IgD-negative memory B cell (primary cell): ENCODE data around the gene SMIM30. TPM values are rescaled to one million over a fixed set of nuclear protein-coding genes. Genes with fewer than 3 reads are reported as not detected.
"Not testable (repeated sequence)": the region's sequence is repeated elsewhere in the genome, so short reads cannot be mapped to it uniquely, and the experiment has no call there.

Experiments
- H3K27ac Mint-ChIP-seq, 3 donors: one replicate each; pipeline ENCODE4 v1.8.0; 2020 to 2022; ENCODE audit warnings: mild to moderate bottlenecking in 3 of 3, mixed read lengths in 3 of 3, moderate library complexity in 1 of 3
- H3K27me3 Mint-ChIP-seq: one replicate; pipeline ENCODE4 v1.8.0; 2021; ENCODE audit warnings: mixed read lengths
- H3K36me3 Mint-ChIP-seq: one replicate; pipeline ENCODE4 v1.8.0; 2020; ENCODE audit warnings: mild to moderate bottlenecking, mixed read lengths
- H3K4me1 Mint-ChIP-seq, 3 donors: one replicate each; pipeline ENCODE4 v1.8.0; 2020 to 2022; ENCODE audit warnings: mixed read lengths in 3 of 3, mild to moderate bottlenecking in 1 of 3
- H3K4me3 Mint-ChIP-seq, 4 donors: one replicate each; pipeline ENCODE4 v1.8.0; 2020 to 2022; ENCODE audit warnings: mild to moderate bottlenecking in 4 of 4, mixed read lengths in 4 of 4, moderate library complexity in 3 of 4
- H3K9me3 Mint-ChIP-seq, 3 donors: one replicate each; pipeline ENCODE4 v1.8.0; 2020 to 2021; ENCODE audit warnings: mixed read lengths in 3 of 3, mild to moderate bottlenecking in 1 of 3
- polyA plus RNA-seq: library from polyadenylated mRNA; unstranded; fragments of 300-500 nt; fragmentation: Illumina TruSeq; gene quantifications from one replicate; pipeline ENCODE4 v1.2.3, GENCODE V29; 2021

The SMIM30 gene
- polyA plus RNA-seq, 1 donor from 2014 or later, result 46.6 TPM

DNA sequence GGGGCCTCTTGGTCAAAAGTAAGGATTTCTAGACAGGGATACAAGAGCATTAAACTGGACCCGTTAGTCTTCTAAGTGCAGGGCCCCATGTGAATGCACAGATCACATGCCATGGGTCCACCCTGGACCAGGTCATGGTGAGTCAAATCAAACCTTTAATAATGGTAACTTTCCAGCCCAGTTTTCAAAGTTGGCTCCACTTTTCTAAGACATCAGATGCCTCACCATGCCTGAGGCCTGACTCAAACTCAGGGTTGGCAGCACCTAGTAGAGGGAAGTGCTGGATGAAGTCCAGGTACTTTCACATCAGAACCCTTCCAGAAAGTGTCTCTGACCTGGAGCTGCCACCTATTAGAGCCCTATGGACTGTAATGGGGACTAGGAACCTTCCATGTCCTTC, 9.7 kb upstream of the SMIM30 start:
- Mint-ChIP-seq H3K36me3 (no peaks in the 10 kb centered on the region), H3K9me3 (no peaks in the 10 kb centered on the region), H3K4me1 (no peaks in the 10 kb centered on the region), H3K4me3 (no peak overlapping the region), H3K27me3 (no peaks in the 10 kb centered on the region), H3K27ac (no peak overlapping the region)

DNA sequence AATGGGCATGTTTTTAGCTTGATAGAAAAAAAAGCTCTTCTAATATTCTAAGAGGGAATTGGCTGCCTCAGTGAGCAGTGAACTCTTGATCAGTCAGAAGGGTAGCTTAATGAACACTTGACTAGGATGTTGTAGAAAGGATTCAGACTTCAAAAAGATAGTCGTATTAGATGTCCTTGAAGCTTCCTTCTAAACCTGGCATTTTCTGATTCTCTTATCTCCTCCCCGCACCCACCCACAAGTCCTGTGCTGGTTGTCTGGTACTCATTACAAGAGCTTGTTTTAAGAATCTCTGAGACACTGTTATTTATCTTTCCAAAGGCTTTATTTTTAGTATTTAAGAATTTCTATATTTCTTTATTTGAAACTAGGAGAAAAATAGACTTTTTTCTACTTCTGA, 7.4 kb upstream of the SMIM30 start:
- Mint-ChIP-seq H3K9me3 (no peaks in the 10 kb centered on the region), H3K36me3 (no peaks in the 10 kb centered on the region), H3K4me3 (no peak overlapping the region), H3K27me3 (no peaks in the 10 kb centered on the region), H3K27ac (no peak overlapping the region), H3K4me1 (peaks cover 0 to 2% (median 0%) of the 10 kb centered on the region in 3 donors)

- Mint-ChIP-seq H3K4me3 (peak overlapping the region in 1 of 4 donors; percentile 11), H3K27me3 (no peaks in the 10 kb centered on the region), H3K27ac (no peak overlapping the region)
Observed at GRCh38 chr7:113122744-113123143, 4.4 kb upstream of the SMIM30 start.

GRCh38 chr7:113120647-113121046, 2.3 kb upstream of the SMIM30 start:
- H3K4me3 Mint-ChIP-seq, result peak overlapping the region in 1 of 4 donors; percentile 95
- H3K36me3 Mint-ChIP-seq, result peaks cover 2% of the 10 kb centered on the region
- no peaks in the 10 kb centered on the region for H3K27me3 Mint-ChIP-seq
- H3K4me1 Mint-ChIP-seq, result peaks cover 10 to 17% (median 16%) of the 10 kb centered on the region in 3 donors
- H3K9me3 Mint-ChIP-seq, result no peaks in the 10 kb centered on the region
- H3K27ac Mint-ChIP-seq, result no peak overlapping the region

More at GRCh38 chr7:113122744-113123143, 4.4 kb upstream of the SMIM30 start:
- Mint-ChIP-seq H3K4me1 (peaks cover 6 to 13% (median 12%) of the 10 kb centered on the region in 3 donors), H3K36me3 (no peaks in the 10 kb centered on the region), H3K9me3 (no peaks in the 10 kb centered on the region)

- H3K27ac Mint-ChIP-seq, result peak overlapping the region in 1 of 3 donors; percentile 85
- H3K36me3 Mint-ChIP-seq, result peaks cover 2% of the 10 kb centered on the region
- peaks cover 10 to 23% (median 18%) of the 10 kb centered on the region in 3 donors for H3K4me1 Mint-ChIP-seq
Observed at GRCh38 chr7:113119429-113119828, 1.1 kb upstream of the SMIM30 start.

DNA sequence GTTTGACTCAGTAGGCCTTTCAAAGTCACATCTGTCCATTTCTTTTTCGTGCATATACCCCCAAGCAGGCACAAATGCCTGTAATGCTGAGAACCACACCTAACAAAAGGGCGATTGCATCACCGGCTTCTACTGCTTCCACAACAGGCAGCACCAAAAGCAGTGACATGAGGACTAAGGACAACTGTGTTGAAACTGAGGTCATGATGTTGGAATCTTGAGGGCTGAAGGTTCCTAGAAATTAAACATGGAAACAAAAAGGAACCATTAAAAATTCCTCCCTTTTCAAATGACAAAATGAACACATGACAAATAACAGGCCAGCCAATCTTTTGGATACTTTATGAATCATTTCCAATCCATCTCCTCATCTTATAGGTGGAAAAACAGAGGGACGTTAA, 980 bp downstream of the SMIM30 start:
- H3K27me3 Mint-ChIP-seq, H3K36me3 Mint-ChIP-seq, H3K9me3 Mint-ChIP-seq, H3K27ac Mint-ChIP-seq: not testable (repeated sequence)
- H3K4me1 Mint-ChIP-seq, result peaks cover 15 to 23% (median 19%) of the 10 kb centered on the region in 3 donors
- H3K4me3 Mint-ChIP-seq, result peak overlapping the region; percentile 39 to 98 (median 95)

More at GRCh38 chr7:113119429-113119828, 1.1 kb upstream of the SMIM30 start:
- Mint-ChIP-seq H3K9me3 (no peaks in the 10 kb centered on the region), H3K4me3 (peak overlapping the region in 3 of 4 donors; percentile 95 to 98 (median 95)), H3K27me3 (no peaks in the 10 kb centered on the region)

DNA sequence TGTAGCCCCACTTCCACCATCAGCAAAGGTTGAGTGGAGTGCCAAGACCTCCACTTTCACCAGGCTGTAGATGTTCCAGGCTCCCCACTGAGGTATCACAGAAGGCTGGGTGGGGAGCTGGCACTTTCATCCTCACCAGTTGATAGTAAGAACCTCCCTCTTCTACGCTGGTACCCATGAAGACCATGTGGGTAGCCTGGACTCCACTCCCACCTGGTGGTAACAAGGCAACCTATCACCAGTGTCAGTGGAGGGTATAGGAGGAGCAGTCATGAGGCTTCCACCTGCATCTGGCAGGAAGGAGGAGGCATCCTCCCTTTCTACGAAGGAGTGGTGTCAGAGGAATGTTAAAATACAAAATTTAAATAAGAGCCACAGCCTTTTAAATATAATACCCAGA, 4.4 kb downstream of the SMIM30 start:
- Mint-ChIP-seq H3K4me3 (peak overlapping the region in 2 of 4 donors; percentile 41 to 43), H3K9me3 (no peaks in the 10 kb centered on the region), H3K4me1 (peaks cover 12 to 18% (median 15%) of the 10 kb centered on the region in 3 donors), H3K36me3 (peaks cover 5% of the 10 kb centered on the region), H3K27me3 (no peaks in the 10 kb centered on the region), H3K27ac (no peak overlapping the region)

DNA sequence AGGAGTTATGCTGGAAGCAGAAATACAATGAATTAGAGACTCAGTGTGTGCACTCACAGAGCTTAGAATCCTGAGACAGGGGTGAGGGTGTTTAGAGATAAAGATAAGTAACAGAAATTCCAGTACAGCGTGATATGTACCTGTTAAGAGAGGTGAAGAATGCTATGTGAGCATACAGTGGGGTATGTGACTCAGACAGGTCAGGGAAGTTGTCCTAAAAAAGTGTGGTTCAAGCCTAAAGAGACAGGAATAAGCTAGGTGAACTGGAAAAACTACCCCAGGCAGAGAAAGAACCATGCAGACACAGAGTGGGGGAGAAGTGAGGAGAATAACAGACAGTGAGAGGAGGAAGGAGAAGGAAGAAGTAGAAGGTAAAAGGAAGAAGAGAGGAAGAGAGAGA, 8.6 kb downstream of the SMIM30 start:
- Mint-ChIP-seq H3K4me1 (peaks cover 4% of the 10 kb centered on the region in 3 donors), H3K27me3 (no peaks in the 10 kb centered on the region), H3K9me3 (no peaks in the 10 kb centered on the region), H3K4me3 (no peak overlapping the region), H3K27ac (no peak overlapping the region), H3K36me3 (peaks cover 3% of the 10 kb centered on the region)

- Mint-ChIP-seq H3K9me3 (no peaks in the 10 kb centered on the region), H3K4me3 (no peak overlapping the region), H3K36me3 (peaks cover 4% of the 10 kb centered on the region)
Observed at GRCh38 chr7:113100121-113100603, 18.2 kb downstream of the SMIM30 start.

DNA sequence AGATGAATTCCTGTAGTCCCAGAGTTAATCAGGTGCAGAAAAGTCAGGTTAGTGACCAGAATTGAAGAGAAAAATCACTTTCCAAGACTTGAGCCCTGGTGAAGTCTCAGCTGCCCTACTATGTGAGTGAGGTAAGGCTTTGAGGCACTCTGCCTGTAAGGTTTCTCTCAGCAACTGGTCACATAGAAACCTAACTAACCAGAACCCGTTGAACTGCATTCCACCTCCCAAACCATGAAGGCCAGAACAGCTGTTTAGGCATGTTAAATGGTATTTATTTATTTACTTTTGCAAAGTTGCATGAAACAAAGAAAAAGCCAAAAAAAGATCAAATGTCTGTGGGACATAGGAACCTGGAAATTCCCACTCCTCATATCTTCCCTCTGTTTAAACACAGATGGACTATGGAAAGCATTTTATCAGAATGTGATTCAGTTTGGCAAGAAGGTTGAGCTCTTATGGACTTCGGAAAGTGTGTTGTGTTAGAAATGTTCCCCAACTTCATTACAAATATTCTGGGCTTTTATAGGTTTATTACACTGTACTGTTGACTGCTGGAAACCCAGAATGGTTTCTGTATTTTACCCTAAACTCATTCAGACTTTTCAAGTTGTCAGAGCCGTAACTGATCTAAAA, 19.0 kb downstream of the SMIM30 start:
- no peaks in the 10 kb centered on the region for H3K9me3 Mint-ChIP-seq
- no peak overlapping the region for H3K27ac Mint-ChIP-seq
- H3K4me1 Mint-ChIP-seq, result no peaks in the 10 kb centered on the region
- peaks cover 9% of the 10 kb centered on the region for H3K27me3 Mint-ChIP-seq
- no peak overlapping the region for H3K4me3 Mint-ChIP-seq
- peaks cover 4% of the 10 kb centered on the region for H3K36me3 Mint-ChIP-seq

More at GRCh38 chr7:113100121-113100603, 18.2 kb downstream of the SMIM30 start:
- no peaks in the 10 kb centered on the region for H3K4me1 Mint-ChIP-seq
- peaks cover 9% of the 10 kb centered on the region for H3K27me3 Mint-ChIP-seq
- H3K27ac Mint-ChIP-seq, result no peak overlapping the region

DNA sequence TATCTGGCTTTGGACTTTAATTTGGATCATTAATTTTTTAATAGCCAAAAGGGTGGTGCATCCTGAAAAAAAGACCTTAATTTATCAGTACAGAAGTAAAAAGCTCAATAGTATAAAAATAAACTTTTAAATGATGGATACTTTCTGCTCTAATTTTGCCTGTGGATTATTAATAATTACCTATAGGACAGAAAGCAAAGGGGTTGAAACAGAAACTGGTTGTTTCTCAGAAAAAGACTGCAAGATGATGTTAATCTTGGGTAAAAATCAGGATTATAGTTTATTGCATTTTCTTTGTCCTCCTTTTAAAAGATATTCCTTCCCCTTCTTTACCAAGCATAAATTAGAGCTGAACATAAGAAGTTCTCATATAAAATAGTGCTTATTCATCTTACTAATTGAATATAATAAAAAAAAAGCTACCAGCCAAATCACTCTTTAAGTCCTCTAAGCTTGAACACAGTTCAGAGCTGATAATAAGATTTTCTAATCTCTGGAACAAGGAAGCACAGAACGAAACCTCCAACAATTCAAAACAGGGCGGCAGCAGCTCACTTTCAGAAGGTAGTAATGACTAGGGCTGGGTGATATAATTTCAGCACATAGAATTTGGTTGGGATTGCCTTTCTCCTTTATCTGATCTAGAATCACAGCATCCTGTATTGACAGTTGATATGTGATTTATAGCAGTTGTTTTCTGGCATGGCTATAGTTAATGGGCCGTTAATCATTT, 23.7 kb downstream of the SMIM30 start:
- Mint-ChIP-seq H3K4me1 (peaks cover 0 to 2% (median 0%) of the 10 kb centered on the region in 3 donors), H3K9me3 (peaks cover 0 to under 1% (median 0%) of the 10 kb centered on the region in 3 donors), H3K27ac (no peak overlapping the region), H3K4me3 (no peak overlapping the region), H3K36me3 (no peaks in the 10 kb centered on the region), H3K27me3 (peaks cover 7% of the 10 kb centered on the region)

DNA sequence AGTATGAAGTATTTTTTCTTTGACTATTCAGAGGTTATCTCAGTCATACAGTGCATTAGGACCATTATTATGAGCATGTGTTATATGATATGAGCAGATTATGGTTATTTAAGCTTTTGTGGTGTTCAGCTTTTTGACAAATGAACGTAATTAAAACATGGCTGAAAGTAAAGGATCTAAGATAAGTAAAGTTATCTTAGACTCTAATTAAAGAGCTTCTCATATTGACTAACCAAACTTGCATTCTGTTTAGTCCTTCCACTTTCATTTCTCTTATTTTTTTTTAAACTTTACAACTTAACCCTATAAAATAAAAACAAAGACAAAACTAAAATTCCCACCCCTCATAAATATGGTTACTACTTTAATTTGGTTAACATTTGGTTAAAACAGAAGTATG, 24.8 kb downstream of the SMIM30 start:
- H3K4me1 Mint-ChIP-seq, result peaks cover 0 to 2% (median 0%) of the 10 kb centered on the region in 3 donors
- no peaks in the 10 kb centered on the region for H3K36me3 Mint-ChIP-seq
- no peak overlapping the region for H3K27ac Mint-ChIP-seq
- peaks cover 8% of the 10 kb centered on the region for H3K27me3 Mint-ChIP-seq
- peaks cover 0 to 1% (median 0%) of the 10 kb centered on the region in 3 donors for H3K9me3 Mint-ChIP-seq
- H3K4me3 Mint-ChIP-seq, result no peak overlapping the region

DNA sequence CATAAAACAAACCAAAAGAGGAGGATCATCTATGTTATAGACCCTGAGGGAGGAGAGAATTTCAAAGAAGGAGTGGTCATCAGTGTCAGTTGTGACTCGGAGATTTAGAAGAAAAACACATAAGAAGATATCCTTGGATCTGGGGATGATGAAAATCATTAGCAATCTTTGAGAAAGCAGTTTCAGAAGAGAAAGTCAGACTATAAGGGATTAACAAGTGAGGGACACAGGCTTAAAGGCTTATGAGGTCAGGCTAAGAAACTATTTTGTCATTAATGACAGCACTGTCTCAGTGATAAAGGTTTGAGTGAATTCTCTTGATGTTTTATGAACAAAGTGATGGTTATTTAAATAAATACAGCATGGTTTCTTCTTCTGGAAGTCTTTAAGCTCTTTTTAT, 25.6 kb downstream of the SMIM30 start:
- Mint-ChIP-seq H3K27me3 (peaks cover 10% of the 10 kb centered on the region), H3K4me3 (no peak overlapping the region), H3K27ac (no peak overlapping the region), H3K4me1 (peaks cover 0 to 2% (median 0%) of the 10 kb centered on the region in 3 donors), H3K36me3 (no peaks in the 10 kb centered on the region), H3K9me3 (peaks cover 0 to 1% (median 0%) of the 10 kb centered on the region in 3 donors)

- Mint-ChIP-seq H3K4me3 (peak overlapping the region in 1 of 4 donors; percentile 6), H3K9me3 (peaks cover 0 to 1% (median 0%) of the 10 kb centered on the region in 3 donors), H3K4me1 (peaks cover 0 to 12% (median 7%) of the 10 kb centered on the region in 3 donors), H3K27me3 (peaks cover 24% of the 10 kb centered on the region), H3K36me3 (no peaks in the 10 kb centered on the region), H3K27ac (no peak overlapping the region)
Observed at GRCh38 chr7:113087071-113087998, 31.0 kb downstream of the SMIM30 start.
